HG03378 (cell line): ENCODE data around the gene PEX11G.
"Not testable (repeated sequence)": the region's sequence is repeated elsewhere in the genome, so short reads cannot be mapped to it uniquely, and the experiment has no call there.

Source experiments
- ATAC-seq: cut with Tn5 transposase; IDR thresholded peaks from one replicate; pipeline ENCODE4 v1.9.1; 2021; ENCODE audit warnings: mild to moderate bottlenecking, moderate library complexity; ENCODE audit not compliant: unreplicated experiment

PEX11G gene

DNA sequence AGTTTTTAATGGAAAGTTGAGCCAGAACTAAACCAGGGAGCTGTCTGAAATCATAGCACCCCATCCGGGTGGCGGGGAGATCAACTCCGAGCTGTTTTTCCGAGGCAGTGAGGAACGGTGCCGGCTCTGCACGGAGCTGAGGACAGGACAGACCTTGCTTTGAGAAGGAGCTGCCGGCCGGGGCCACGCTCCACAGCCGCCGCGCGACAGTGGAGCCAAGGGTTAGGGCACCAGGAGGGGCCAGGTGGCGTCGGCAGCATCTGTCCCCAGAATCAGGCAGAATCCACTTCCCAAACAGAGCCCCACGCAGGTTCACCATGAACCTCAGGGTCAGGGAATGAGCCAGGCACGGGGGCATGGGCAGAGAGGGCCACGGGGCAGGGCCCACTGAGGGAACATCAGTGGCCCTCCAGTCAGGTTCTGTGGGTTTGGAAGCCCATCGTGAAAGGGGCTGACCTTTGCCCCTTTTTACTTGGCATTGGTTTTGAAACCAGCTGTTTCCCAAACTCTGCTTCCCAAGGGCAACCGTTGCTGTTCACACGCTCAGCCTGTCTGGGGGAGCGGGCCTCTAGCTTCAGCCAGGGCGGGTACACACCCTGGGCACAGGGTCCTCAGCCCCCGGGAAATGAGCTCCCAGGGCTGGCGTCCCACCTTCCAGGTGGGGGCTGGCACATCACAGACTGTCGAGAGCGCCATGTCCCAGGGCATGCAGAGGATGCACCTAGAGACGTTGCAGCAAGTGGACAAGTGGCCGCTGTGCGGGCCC, 18.1 kb downstream of the PEX11G start:
- no peak for ATAC-seq

DNA sequence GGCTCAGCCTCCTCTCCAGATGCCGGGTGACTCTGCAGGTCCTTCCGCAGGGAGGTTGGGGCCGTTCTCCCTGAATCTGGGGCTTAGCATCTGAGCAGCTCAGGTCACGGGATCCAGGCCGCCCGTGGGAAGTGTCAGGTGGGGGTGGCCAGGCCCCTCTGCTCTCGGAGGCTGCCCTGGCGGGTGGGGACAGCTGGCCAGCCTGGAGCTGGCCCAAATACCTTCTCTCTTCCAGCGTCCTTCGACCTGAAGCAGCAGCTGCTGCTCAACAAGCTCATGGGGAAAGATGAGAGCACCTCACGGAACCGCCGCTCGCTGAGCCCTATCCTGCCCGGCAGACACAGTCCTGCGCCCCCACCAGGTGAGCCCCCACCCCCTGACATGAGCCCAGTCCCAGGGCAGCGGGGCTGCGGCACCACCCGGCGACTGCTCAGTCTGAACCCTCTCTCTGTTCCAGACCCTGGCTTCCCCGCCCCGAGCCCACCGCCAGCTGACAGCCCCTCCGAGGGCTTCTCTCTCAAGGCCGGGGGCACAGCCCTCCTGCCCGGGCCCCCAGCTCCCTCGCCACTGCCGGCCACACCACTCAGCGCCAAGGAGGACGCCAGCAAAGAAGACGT, 19.1 kb downstream of the PEX11G start:
- no peak for ATAC-seq

- ATAC-seq, result no peak
Observed at GRCh38 chr19:7468840-7469239, 20.0 kb downstream of the PEX11G start.

GRCh38 chr19:7467009-7467989, 21.5 kb downstream of the PEX11G start:
- ATAC-seq, result no peak

GRCh38 chr19:7463575-7463974, 25.3 kb downstream of the PEX11G start:
- no peak for ATAC-seq

DNA sequence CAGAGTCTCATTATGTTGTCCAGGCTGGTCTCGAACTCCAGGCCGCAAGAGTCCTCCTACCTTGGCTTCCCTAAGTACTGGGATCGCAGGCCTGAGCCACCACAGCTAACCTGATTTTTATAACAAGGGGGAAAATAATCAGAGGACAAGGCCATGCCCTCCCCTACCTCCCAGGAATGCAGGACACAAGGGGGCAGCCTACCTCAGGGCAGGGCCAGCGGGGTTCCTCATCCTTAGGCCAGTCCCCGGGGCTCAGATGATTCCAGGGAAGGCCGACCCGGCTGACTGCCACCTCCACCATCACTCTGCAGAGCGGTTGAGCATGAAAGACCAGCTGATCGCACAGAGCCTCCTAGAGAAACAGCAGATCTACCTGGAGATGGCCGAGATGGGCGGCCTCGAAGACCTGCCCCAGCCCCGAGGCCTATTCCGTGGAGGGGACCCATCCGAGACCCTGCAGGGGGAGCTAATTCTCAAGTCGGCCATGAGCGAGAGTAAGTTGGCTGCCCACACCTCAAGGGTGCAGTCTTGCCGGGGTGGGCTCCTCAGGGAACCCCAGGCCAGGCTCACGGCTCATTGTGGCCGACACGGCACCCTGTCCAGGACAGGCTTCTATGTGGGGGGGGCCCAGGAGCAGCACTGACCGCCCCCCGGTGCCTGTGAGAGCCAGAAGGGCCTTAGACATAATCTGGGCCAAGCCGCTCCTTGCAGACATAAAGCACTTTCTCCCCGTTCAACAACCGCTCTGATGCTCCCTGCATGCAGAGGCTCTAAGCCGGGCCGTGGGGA, 26.8 kb downstream of the PEX11G start:
- ATAC-seq, result no peak

GRCh38 chr19:7460562-7460966, 28.3 kb downstream of the PEX11G start:
- no peak for ATAC-seq

DNA sequence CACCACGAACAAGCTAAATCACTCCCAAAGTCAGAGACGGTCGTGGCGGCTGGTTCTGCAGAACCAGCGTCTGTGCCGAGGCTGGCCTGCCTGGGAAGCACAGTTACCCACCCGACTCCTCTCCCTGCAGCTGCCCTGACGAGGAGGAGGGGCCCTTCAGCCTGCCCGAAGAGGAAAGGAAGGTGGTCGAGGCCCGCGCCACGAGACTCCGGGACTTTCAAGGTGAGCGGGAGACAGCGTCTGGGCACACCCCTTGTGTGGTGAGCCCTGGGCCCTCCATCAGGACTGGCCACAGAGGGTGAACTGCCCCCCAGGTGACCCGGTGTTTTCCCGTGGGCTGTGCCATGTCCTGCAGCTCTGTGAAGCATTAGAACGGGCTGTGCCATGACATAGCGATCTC, 29.1 kb downstream of the PEX11G start:
- ATAC-seq, result no peak

- ATAC-seq, result no peak
Observed at GRCh38 chr19:7458675-7459074, 30.2 kb downstream of the PEX11G start.

DNA sequence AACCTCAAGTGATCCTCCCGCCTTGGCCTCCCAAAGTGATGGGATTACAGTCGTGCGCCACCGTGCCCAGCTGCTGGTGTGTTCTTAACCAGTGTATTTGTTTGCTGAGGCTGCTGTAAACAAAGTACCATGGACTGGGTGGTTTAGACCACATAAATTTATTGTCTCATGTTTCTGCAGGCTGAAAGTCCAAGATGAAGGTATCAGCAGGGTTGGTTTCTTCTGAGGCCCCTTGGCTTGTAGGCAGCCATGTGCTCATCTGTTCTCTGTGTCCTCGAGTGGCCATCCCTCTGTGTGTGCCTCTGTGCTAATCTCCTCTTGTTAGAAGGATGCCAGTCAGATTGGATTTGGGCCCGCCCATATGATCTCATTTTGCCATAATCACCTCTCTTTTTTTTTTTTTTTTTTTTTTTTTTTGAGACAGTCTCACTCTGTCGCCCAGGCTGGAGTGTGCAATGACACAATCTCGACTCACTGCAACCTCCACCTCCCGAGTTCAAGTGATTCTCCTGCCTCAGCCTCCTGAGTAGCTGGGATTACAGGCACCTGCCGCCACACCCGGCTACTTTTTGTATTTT, 31.8 kb downstream of the PEX11G start:
- no peak for ATAC-seq

GRCh38 chr19:7455600-7456296, 33.1 kb downstream of the PEX11G start:
- ATAC-seq, result no peak

DNA sequence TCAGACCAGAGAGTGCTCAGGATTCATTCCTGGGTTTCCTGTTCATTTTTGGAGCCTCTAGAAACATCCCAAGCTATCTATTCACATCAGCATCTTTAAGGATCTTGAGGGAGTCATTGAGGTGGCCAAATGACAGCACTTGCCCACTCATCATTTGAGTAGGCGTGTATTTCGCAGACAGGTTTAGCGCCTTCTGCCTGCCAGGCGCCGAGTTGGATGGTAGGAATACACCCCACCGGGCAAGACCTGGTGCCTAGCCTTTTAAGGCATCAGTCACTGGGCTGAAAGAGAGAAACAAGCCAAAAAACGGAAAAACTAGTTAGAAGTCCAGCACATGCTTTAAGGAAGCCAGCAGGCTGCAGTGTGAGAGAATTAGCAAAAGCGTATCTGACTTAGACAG, 33.8 kb downstream of the PEX11G start:
- ATAC-seq, result no peak

DNA sequence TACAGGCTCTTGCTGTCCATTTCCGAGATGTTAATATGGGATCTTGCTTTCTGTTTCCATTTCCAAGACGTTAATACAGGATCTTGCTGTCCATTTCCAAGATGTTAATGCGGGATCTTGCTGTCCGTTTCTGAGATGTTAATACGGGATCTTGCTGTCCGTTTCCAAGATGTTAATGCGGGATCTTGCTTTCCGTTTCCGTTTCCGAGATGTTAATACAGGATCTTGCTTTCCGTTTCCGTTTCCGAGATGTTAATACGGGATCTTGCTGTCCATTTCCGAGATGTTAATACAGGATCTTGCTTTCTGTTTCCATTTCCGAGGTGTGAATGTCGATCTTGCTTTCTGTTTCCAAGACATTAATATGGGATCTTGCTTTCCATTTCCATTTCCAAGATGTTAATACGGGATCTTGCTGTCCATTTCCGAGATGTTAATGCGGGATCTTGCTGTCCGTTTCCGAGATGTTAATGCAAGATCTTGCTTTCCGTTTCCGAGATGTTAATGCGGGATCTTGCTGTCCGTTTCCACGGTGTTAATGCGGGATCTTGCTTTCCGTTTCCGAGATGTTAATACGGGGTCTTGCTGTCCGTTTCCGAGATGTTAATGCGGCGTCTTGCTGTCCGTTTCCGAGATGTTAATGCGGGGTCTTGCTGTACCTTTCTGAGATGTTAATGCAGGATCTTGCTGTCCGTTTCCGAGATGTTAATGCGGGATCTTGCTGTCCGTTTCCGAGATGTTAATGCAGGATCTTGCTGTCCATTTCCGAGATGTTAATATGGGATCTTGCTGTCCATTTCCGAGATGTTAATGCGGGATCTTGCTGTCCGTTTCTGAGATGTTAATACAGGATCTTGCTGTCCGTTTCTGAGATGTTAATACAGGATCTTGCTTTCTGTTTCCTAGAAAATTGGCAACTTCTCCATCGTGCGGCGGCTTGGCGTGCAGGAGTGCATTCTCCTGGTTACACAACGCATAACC, 38.3 kb downstream of the PEX11G start:
- ATAC-seq, result no peak

- not testable (repeated sequence) for ATAC-seq
Observed at GRCh38 chr19:7449391-7450070, 39.3 kb downstream of the PEX11G start.

DNA sequence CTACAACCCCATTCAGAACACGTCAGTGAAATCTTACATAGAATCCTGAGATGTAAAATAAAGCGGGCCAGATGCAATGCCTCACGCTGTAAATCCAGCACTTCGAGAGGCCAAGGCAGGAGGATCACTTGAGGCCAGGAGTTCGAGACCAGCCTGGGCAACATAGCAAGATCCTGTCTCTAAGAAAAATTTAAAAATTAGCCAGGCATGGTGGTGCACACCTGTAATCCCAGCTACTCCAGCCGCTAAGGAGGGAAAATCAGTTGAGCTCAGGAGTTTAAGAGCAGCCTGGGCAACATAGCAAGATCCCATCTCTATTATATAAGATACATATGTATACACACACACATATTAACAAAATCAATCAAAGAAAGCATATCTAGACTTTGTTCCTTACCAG, 41.2 kb downstream of the PEX11G start:
- ATAC-seq, result no peak

DNA sequence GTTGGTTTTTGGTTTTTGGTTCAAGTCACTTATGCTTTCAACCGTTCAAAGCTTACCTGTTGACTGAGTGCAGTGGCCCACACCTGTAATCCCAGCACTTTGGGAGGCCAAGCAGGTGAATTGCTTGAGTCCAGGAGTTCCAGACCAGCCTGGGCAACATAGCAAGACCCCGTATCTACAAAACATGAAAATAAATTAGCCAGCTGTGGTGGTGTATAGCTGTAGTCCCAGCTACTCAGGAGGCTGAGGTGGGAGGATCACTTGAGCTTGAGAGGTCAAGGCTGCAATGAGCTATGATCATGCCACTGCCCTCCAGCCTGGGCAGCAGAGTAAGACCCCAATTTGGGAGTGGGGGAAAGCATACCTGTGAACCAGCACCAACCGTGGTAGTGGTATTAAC, 43.7 kb downstream of the PEX11G start:
- ATAC-seq, result no peak

- no peak for ATAC-seq
Observed at GRCh38 chr19:7444042-7444441, 44.8 kb downstream of the PEX11G start.

GRCh38 chr19:7442423-7442822, 46.4 kb downstream of the PEX11G start:
- no peak for ATAC-seq
